Dedifferentiated amniotic fluid mesenchymal stem cell (primary cell): ENCODE data around the gene MANEAL.

Experiments
- DNase-seq: peaks from one replicate; pipeline ENCODE4 v3.0.0-alpha.2; 2016; ENCODE audit errors: extremely low spot score

The MANEAL gene

GRCh38 chr1:37825506-37825905 lies 31.9 kb downstream of the MANEAL start:
- no peak for DNase-seq

DNA sequence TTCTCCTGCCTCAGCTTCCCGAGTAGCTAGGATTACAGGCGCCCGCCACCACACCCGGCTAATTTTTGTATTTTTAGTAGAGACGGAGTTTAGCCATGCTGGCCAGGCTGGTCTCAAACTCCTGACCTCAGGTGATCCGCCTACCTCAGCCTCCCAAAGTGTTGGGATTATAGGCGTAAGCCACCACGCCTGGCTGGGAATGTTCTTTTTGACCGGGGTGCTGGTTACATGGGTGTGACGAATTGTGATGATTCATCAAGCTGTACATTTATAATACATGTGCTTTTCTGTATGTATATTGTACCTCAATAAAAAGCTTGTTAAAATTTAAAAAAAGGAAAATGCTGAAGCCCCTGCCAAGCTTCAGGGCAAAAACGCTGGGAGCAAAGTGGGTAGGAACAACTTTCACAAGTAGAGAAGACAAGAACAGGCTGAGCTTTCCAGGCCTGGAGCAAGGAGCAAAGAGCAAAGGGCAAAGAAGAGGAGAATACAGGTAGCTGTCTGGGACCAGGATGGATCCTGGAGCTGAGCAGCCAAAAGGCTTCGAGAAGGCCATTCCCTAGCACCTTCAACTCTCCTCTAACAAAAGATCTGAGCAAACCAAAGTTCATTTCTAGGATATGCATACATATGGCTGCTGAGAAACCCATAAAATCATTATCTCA lies 34.9 kb downstream of the MANEAL start:
- no peak for DNase-seq

GRCh38 chr1:37831109-37831508 lies 37.5 kb downstream of the MANEAL start:
- DNase-seq: no peak

DNA sequence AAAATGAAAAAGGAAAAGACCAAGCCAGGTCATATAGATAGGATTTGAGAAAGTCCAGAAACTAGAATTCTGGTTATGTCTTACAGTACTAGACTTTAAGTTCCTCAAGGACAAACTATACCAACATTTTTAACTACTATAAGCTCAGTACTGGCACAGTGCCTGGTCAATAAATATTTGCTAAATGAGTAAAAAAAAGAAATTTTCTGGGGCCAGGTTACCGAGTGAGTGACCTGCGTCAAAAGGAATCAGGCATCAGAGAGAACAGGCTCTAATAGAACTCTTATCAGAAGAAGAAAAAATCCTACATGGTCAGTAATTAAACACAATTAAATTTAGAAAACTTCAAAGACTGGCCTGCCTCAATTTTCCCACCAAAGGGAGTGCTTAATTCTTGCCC lies 38.2 kb downstream of the MANEAL start:
- DNase-seq: no peak

DNA sequence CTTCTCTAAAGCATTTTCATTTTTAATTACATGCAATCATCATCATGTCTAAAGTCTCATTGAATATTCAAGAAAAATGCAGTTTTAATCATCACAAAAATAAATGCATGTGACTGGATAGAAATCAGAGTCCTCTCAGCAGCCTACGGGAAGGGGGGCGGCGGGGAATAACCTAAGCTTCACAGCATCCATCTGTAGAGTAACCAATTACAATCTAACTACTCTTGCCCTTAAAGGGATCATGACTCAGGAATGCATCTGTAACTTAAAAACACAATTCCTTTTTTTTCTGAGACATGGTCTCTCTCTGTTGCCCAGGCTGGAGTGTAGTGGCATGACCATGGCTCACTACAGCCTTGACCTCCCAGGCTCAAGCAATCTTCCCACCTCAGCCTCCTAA lies 43.1 kb downstream of the MANEAL start:
- DNase-seq: no peak

- no peak for DNase-seq
These were observed 46.0 kb downstream of the MANEAL start for GRCh38 chr1:37839676-37840075.

DNA sequence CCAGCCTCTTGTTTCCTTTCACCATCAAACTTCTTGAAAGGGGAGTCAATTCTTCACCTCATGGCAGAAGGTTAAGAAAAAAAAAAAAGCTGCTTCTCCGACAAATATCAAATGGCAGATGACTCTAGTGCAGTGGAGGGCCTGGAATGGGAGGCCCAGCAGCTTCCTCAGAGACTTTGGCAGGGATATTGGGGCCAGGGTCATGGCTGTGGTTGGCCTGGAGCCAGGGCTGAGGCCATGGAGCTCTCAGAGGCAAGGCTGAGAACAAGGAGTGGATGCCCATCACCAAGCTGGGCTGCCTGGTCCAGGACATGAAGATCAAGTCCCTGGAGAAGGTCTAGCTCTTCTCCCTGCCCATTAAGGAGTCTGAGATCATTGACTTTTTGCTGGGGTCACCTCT lies 47.1 kb downstream of the MANEAL start:
- no peak for DNase-seq

DNA sequence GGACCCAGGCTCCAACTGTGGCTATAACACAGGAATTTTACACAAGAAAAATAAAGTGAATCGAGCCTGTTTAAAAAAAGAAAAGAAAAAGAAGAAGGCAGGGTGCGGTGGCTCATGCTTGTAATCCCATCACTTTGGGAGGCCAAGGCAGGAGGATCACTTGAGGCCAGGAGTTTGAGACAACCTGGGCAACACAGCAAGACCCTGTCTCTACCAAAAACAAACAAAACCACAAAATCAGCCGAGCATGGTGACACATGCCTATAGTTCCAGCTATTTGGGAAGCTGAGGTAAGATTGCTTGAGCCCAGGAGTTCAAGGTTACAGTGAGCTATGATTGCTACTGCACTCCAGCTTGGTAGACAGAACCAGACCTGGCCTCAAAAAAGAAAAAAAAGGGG lies 48.0 kb downstream of the MANEAL start:
- no peak for DNase-seq

GRCh38 chr1:37844536-37844935 lies 50.9 kb downstream of the MANEAL start:
- no peak for DNase-seq

GRCh38 chr1:37845049-37845646 lies 51.5 kb downstream of the MANEAL start:
- DNase-seq: no peak

- no peak for DNase-seq
These were observed 52.1 kb downstream of the MANEAL start for GRCh38 chr1:37845786-37846185.

- DNase-seq: no peak
These were observed 53.1 kb downstream of the MANEAL start for GRCh38 chr1:37846647-37847339.

DNA sequence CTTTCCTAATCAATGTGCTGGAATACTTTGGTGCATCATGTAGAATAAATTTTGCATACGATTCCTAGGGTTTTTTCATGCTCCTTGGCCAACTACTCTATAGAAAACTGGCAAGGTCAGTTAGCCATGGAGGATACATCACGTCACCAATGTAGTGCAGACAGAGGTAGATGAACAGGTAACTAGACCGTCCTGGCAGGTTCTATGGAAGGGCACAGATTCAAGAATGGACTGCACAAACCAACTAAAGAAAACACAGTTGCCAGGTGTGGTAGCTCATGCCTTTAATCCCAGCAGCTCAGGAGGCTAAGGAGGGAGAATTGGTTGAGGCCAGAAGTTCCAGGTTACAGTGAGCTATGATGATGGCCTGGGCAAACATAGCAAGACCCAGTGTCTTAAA lies 55.8 kb downstream of the MANEAL start:
- no peak for DNase-seq

DNA sequence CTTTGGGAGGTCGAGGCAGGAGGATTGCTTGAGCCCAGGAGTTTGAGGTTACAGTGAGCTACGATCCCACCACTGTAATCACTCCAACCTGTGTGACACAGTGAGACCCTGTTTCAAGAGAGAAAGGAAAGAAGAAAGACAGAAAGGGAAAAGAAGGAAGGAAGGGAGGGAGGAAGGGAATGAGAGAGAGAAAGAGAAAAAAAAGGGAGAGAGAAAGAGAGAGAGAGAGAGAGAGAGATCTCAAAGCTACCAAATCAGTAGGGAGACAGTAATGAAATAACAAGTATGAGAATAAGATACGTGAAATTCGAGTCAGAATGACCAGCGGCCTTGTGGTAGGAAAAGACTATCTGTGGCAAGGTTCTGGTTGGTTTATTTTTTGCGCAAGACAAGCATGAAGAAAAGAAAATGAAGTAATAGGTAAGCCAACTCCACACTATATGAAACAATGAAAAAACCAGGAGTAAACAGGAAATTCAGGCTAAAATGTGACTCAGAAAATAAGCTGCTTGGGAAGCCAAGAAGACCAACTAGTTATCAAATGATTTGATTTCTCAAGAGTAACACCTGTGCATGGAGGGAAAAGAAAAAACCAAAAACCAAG lies 56.8 kb downstream of the MANEAL start:
- DNase-seq: no peak
